ENCODE results near the gene PHYKPL.
A peak's percentile ranks its signal among the peaks of the same experiment; 100 is the strongest.

Gene PHYKPL

GRCh38 chr5:178264044-178264443 lies 31.4 kb upstream of the PHYKPL start:
- Histone ChIP-seq H3K9ac (ENCODE audit: low read length) (no peak overlapping the region), H3K4me2 (ENCODE audit: low read length, poor library complexity, severe bottlenecking) (no peak overlapping the region), H3K36me3 (ENCODE audit: control insufficient read depth in 1 of 2, insufficient read depth in 2 of 2, low read depth in 1 of 2, low read length in 2 of 2) (no peaks in the 10 kb centered on the region), H2BK12ac (ENCODE audit: low read length in 2 of 2) (no peak overlapping the region), H3K9me3 (ENCODE audit: control insufficient read depth, low read length) (no peaks in the 10 kb centered on the region), H3K14ac (ENCODE audit: low read length in 2 of 2) (no peak overlapping the region), H3K4me3 (ENCODE audit: insufficient read depth in 1 of 2, low read depth in 1 of 2, low read length in 2 of 2) (no peak overlapping the region), H2BK5ac (ENCODE audit: low read depth, low read length, poor library complexity, severe bottlenecking) (no peak overlapping the region), H2AK5ac (ENCODE audit: low read length, severe bottlenecking) (no peak overlapping the region), H3K18ac (ENCODE audit: low read depth in 1 of 2, low read length in 2 of 2) (no peak overlapping the region), H4K8ac (ENCODE audit: low read length) (no peak overlapping the region), H2BK15ac (ENCODE audit: low read depth, poor library complexity, severe bottlenecking) (no peak overlapping the region), H2BK120ac (ENCODE audit: low read depth, low read length) (no peak overlapping the region), H3K79me1 (replicated peaks; ENCODE audit: low read length, poor library complexity, severe bottlenecking) (no peaks in the 10 kb centered on the region), H3K23ac (ENCODE audit: low read length in 2 of 2) (no peak overlapping the region), H2AFZ (ENCODE audit: low read depth, low read length) (no peak overlapping the region), H4K91ac (ENCODE audit: low read length) (no peak overlapping the region), H3K4me1 (ENCODE audit: control insufficient read depth, insufficient read depth, low read depth, low read length) (no peaks in the 10 kb centered on the region), H3K27ac (ENCODE audit: low read length, poor library complexity, severe bottlenecking) (no peak overlapping the region), H3K27me3 (ENCODE audit: control insufficient read depth in 1 of 2, insufficient read depth in 1 of 2, low read length in 2 of 2) (peaks cover 0 to 20% of the 10 kb centered on the region in 2 experiments), H3K4ac (ENCODE audit: low read depth in 1 of 2, low read length in 2 of 2) (no peak overlapping the region)
- WGBS: 87% methylated on average over 4 of the region's 4 CpGs
- DNase-seq: no peak

DNA sequence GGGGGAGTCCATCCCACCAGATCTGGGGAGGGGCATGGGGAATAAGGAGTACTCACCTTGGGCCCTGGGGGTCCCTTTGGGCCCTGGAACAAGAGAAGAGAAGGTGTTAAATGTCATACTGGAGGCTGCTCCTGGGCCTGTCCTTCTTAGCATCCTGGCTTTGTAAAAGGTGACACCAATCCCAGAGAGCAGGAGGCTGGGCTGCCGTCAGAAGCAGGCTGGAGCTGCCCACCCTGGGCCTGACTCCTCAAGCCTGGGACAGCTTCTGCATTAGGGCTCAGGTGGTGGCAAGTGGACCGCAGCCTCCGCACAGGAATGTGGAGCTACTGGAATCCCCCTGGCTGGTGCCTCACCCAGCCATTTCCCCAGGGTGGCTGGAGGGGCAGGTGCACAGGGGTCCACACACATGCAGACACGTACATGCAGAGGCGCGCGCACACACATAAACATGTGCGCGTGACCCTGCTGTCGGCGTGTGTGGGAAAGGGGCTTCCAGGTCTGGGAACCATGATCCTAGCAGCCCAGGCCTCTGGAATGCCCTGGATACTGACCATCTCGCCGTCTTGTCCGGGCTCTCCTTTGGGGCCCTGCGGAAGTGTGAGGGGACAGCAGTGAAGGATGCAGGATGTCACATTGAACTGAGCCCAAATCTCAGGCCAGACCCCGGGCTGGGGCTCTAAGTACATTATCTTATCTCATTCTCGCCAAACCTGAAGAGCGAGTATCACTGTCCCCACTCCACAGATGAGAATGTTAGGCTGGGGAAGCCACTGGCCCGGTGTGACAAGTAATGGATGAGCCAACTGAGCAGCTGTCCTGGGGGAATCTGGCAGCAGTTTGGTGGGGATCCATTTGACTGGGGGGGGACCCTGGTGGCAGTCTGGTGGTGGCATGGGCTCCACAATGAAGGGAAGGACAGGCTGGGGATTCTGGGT lies 29.3 kb upstream of the PHYKPL start:
- peak overlapping the region; percentile 23 for H4K91ac ChIP-seq (ENCODE audit: low read length)
- no peak overlapping the region for H3K9ac ChIP-seq (ENCODE audit: low read length)
- no peaks in the 10 kb centered on the region for H3K4me1 ChIP-seq (ENCODE audit: control insufficient read depth, insufficient read depth, low read depth, low read length)
- H2BK15ac ChIP-seq (ENCODE audit: low read depth, poor library complexity, severe bottlenecking): no peak overlapping the region
- 93% methylated on average over 19 of the region's 19 CpGs for WGBS
- no peak overlapping the region for H2AFZ ChIP-seq (ENCODE audit: low read depth, low read length)
- no peak for DNase-seq
- H3K4me3 ChIP-seq (ENCODE audit: insufficient read depth in 1 of 2, low read depth in 1 of 2, low read length in 2 of 2): no peak overlapping the region
- H3K27ac ChIP-seq (ENCODE audit: low read length, poor library complexity, severe bottlenecking): no peak overlapping the region
- no peak overlapping the region for H2AK5ac ChIP-seq (ENCODE audit: low read length, severe bottlenecking)
- no peaks in the 10 kb centered on the region for H3K9me3 ChIP-seq (ENCODE audit: control insufficient read depth, low read length)
- H2BK12ac ChIP-seq (ENCODE audit: low read length in 2 of 2): no peak overlapping the region
- H3K14ac ChIP-seq (ENCODE audit: low read length in 2 of 2): no peak overlapping the region
- no peak overlapping the region for H2BK5ac ChIP-seq (ENCODE audit: low read depth, low read length, poor library complexity, severe bottlenecking)
- H3K4ac ChIP-seq (ENCODE audit: low read depth in 1 of 2, low read length in 2 of 2): no peak overlapping the region
- H3K4me2 ChIP-seq (ENCODE audit: low read length, poor library complexity, severe bottlenecking): no peak overlapping the region
- no peaks in the 10 kb centered on the region for H3K79me1 ChIP-seq (replicated peaks; ENCODE audit: low read length, poor library complexity, severe bottlenecking)
- no peaks in the 10 kb centered on the region for H3K36me3 ChIP-seq (ENCODE audit: control insufficient read depth in 1 of 2, insufficient read depth in 2 of 2, low read depth in 1 of 2, low read length in 2 of 2)
- no peak overlapping the region for H3K23ac ChIP-seq (ENCODE audit: low read length in 2 of 2)
- H3K27me3 ChIP-seq (ENCODE audit: control insufficient read depth in 1 of 2, insufficient read depth in 1 of 2, low read length in 2 of 2): peaks cover 0 to 18% of the 10 kb centered on the region in 2 experiments
- no peak overlapping the region for H4K8ac ChIP-seq (ENCODE audit: low read length)
- H2BK120ac ChIP-seq (ENCODE audit: low read depth, low read length): no peak overlapping the region
- H3K18ac ChIP-seq (ENCODE audit: low read depth in 1 of 2, low read length in 2 of 2): no peak overlapping the region

- H2BK15ac ChIP-seq (ENCODE audit: low read depth, poor library complexity, severe bottlenecking): no peak overlapping the region
- no peak overlapping the region for H3K18ac ChIP-seq (ENCODE audit: low read depth in 1 of 2, low read length in 2 of 2)
- H4K8ac ChIP-seq (ENCODE audit: low read length): no peak overlapping the region
- H3K79me1 ChIP-seq (replicated peaks; ENCODE audit: low read length, poor library complexity, severe bottlenecking): no peaks in the 10 kb centered on the region
- H3K27me3 ChIP-seq (ENCODE audit: control insufficient read depth in 1 of 2, insufficient read depth in 1 of 2, low read length in 2 of 2): peaks cover 0 to 23% of the 10 kb centered on the region in 2 experiments
- no peak overlapping the region for H2BK120ac ChIP-seq (ENCODE audit: low read depth, low read length)
- H3K9me3 ChIP-seq (ENCODE audit: control insufficient read depth, low read length): no peaks in the 10 kb centered on the region
- H3K36me3 ChIP-seq (ENCODE audit: control insufficient read depth in 1 of 2, insufficient read depth in 2 of 2, low read depth in 1 of 2, low read length in 2 of 2): no peaks in the 10 kb centered on the region
- no peak overlapping the region for H3K14ac ChIP-seq (ENCODE audit: low read length in 2 of 2)
- no peak overlapping the region for H4K91ac ChIP-seq (ENCODE audit: low read length)
- H3K27ac ChIP-seq (ENCODE audit: low read length, poor library complexity, severe bottlenecking): no peak overlapping the region
- 92% methylated on average over 16 of the region's 21 CpGs for WGBS
- no peak overlapping the region for H2BK5ac ChIP-seq (ENCODE audit: low read depth, low read length, poor library complexity, severe bottlenecking)
- H3K4me2 ChIP-seq (ENCODE audit: low read length, poor library complexity, severe bottlenecking): no peak overlapping the region
- DNase-seq: no peak
- no peak overlapping the region for H2AFZ ChIP-seq (ENCODE audit: low read depth, low read length)
- H3K4me1 ChIP-seq (ENCODE audit: control insufficient read depth, insufficient read depth, low read depth, low read length): no peaks in the 10 kb centered on the region
- H3K4ac ChIP-seq (ENCODE audit: low read depth in 1 of 2, low read length in 2 of 2): no peak overlapping the region
- no peak overlapping the region for H2AK5ac ChIP-seq (ENCODE audit: low read length, severe bottlenecking)
- H2BK12ac ChIP-seq (ENCODE audit: low read length in 2 of 2): no peak overlapping the region
- H3K4me3 ChIP-seq (ENCODE audit: insufficient read depth in 1 of 2, low read depth in 1 of 2, low read length in 2 of 2): no peak overlapping the region
- no peak overlapping the region for H3K9ac ChIP-seq (ENCODE audit: low read length)
- H3K23ac ChIP-seq (ENCODE audit: low read length in 2 of 2): no peak overlapping the region
Measured at GRCh38 chr5:178259623-178260536, 27.3 kb upstream of the PHYKPL start.

- no peak overlapping the region for H2BK120ac ChIP-seq (ENCODE audit: low read depth, low read length)
- no peak overlapping the region for H3K9ac ChIP-seq (ENCODE audit: low read length)
- H3K9me3 ChIP-seq (ENCODE audit: control insufficient read depth, low read length): no peaks in the 10 kb centered on the region
- H2BK5ac ChIP-seq (ENCODE audit: low read depth, low read length, poor library complexity, severe bottlenecking): no peak overlapping the region
- no peaks in the 10 kb centered on the region for H3K36me3 ChIP-seq (ENCODE audit: control insufficient read depth in 1 of 2, insufficient read depth in 2 of 2, low read depth in 1 of 2, low read length in 2 of 2)
- H2BK15ac ChIP-seq (ENCODE audit: low read depth, poor library complexity, severe bottlenecking): no peak overlapping the region
- no peak overlapping the region for H4K8ac ChIP-seq (ENCODE audit: low read length)
- no peaks in the 10 kb centered on the region for H3K79me1 ChIP-seq (replicated peaks; ENCODE audit: low read length, poor library complexity, severe bottlenecking)
- H3K4ac ChIP-seq (ENCODE audit: low read depth in 1 of 2, low read length in 2 of 2): no peak overlapping the region
- H3K4me2 ChIP-seq (ENCODE audit: low read length, poor library complexity, severe bottlenecking): no peak overlapping the region
- H3K27me3 ChIP-seq (ENCODE audit: control insufficient read depth in 1 of 2, insufficient read depth in 1 of 2, low read length in 2 of 2): peaks cover 0 to 25% of the 10 kb centered on the region in 2 experiments
- no peak overlapping the region for H3K18ac ChIP-seq (ENCODE audit: low read depth in 1 of 2, low read length in 2 of 2)
- H3K23ac ChIP-seq (ENCODE audit: low read length in 2 of 2): no peak overlapping the region
- H3K27ac ChIP-seq (ENCODE audit: low read length, poor library complexity, severe bottlenecking): no peak overlapping the region
- H4K91ac ChIP-seq (ENCODE audit: low read length): no peak overlapping the region
- H3K4me1 ChIP-seq (ENCODE audit: control insufficient read depth, insufficient read depth, low read depth, low read length): no peaks in the 10 kb centered on the region
- H3K4me3 ChIP-seq (ENCODE audit: insufficient read depth in 1 of 2, low read depth in 1 of 2, low read length in 2 of 2): no peak overlapping the region
- H2AFZ ChIP-seq (ENCODE audit: low read depth, low read length): no peak overlapping the region
- H2AK5ac ChIP-seq (ENCODE audit: low read length, severe bottlenecking): no peak overlapping the region
- DNase-seq: no peak
- no peak overlapping the region for H3K14ac ChIP-seq (ENCODE audit: low read length in 2 of 2)
- no peak overlapping the region for H2BK12ac ChIP-seq (ENCODE audit: low read length in 2 of 2)
- 85% methylated on average over 4 of the region's 4 CpGs for WGBS
Measured at GRCh38 chr5:178257650-178258049, 25.0 kb upstream of the PHYKPL start.

All from mesenchymal stem cell (in vitro differentiated cells and primary cell).